ENCODE data around the gene C11orf98.

DNA sequence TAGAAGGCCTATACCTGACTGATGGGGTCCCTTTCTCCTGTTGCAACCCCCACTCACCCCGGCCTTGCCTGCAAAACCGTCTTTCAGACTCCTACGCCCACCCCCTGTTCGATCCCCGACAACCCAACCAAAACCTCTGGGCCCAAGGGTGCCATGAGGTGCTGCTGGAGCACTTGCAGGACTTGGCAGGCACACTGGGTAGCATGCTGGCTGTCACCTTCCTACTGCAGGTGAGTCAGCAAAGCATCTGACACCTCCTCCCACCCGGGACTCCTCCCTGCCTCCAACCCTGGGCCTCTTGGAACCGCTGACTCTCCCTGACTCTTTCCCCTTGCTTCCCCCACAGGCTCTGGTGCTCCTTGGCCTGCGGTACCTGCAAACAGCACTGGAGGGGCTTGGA, 50.7 kb downstream of the C11orf98 start:
- TF ChIP-seq, protein P1, sequence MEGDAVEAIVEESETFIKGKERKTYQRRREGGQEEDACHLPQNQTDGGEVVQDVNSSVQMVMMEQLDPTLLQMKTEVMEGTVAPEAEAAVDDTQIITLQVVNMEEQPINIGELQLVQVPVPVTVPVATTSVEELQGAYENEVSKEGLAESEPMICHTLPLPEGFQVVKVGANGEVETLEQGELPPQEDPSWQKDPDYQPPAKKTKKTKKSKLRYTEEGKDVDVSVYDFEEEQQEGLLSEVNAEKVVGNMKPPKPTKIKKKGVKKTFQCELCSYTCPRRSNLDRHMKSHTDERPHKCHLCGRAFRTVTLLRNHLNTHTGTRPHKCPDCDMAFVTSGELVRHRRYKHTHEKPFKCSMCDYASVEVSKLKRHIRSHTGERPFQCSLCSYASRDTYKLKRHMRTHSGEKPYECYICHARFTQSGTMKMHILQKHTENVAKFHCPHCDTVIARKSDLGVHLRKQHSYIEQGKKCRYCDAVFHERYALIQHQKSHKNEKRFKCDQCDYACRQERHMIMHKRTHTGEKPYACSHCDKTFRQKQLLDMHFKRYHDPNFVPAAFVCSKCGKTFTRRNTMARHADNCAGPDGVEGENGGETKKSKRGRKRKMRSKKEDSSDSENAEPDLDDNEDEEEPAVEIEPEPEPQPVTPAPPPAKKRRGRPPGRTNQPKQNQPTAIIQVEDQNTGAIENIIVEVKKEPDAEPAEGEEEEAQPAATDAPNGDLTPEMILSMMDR (conservative IDR thresholded peaks at IDR 0.05; ENCODE audit: low read depth, low read length), result no peak
- TF ChIP-seq EZH2 (IDR thresholded peaks at IDR 0.05; ENCODE audit: borderline replicate concordance, low read depth, low read length, poor library complexity, severe bottlenecking), result no peak
